Gastrocnemius medialis (tissue), 4 donors: ENCODE measurements around the gene VPS26C. TPM values are rescaled to one million over a fixed set of nuclear protein-coding genes. Genes with fewer than 3 reads are reported as not detected.

Experiments
- ATAC-seq, 2 donors: fragments of 150-250 bp; one replicate each; pipeline ENCODE4 v1.9.1; 2016
- DNase-seq, 2 donors: peaks; one replicate each; pipeline ENCODE4 v3.0.0-alpha.2; 2019
- H3K27ac ChIP-seq, 4 donors: fragments of 200-600 bp; sonication (generic); 1 replicate in 1 of 4; 2 replicates in 3 of 4; pipeline ENCODE4 v1.5.1; 2016 to 2018; ENCODE audit warnings: mild to moderate bottlenecking in 2 of 4, moderate library complexity in 1 of 4
- H3K27me3 ChIP-seq, 3 donors: fragments of 200-600 bp; sonication (generic) in 2 of 3; 1 replicate in 1 of 3; 2 replicates in 2 of 3; pipeline versions ENCODE4 v1.5.1 to v1.6.0; 2016 to 2019; ENCODE audit warnings: mild to moderate bottlenecking in 1 of 3, moderate library complexity in 1 of 3
- H3K36me3 ChIP-seq, 2 donors: fragments of 200-600 bp; sonication (generic) in 1 of 2; one replicate each; pipeline ENCODE4 v1.5.1; 2017 to 2018
- H3K4me1 ChIP-seq, 2 donors: fragments of 200-600 bp; sonication (generic) in 1 of 2; one replicate each; pipeline ENCODE4 v1.5.1; 2016 to 2017; ENCODE audit warnings: mild to moderate bottlenecking in 2 of 2
- H3K4me3 ChIP-seq, 4 donors: fragments of 200-600 bp; sonication (generic) in 3 of 4; 1 replicate in 1 of 4; 2 replicates in 3 of 4; pipeline ENCODE4 v1.5.1; 2016 to 2019; ENCODE audit warnings: mild to moderate bottlenecking in 2 of 4
- H3K9me3 ChIP-seq, 3 donors: fragments of 200-600 bp; sonication (generic) in 2 of 3; 1 replicate in 1 of 3; 2 replicates in 2 of 3; pipeline ENCODE4 v1.5.1; 2016 to 2019
- CTCF ChIP-seq, 5 experiments: fragments of 450-650 bp in 3 of 5; fragments of 200-600 bp in 2 of 5; sonication (generic) in 2 of 5; IDR thresholded peaks in 4 of 5; conservative IDR thresholded peaks in 1 of 5; 1 replicate in 4 of 5; 2 replicates in 1 of 5; pipeline ENCODE4 v1.5.1; 2016 to 2019; ENCODE audit warnings: antibody characterized with exemption in 5 of 5, mild to moderate bottlenecking in 3 of 5, moderate library complexity in 3 of 5
- POLR2A ChIP-seq, 2 donors: fragments of 450-650 bp; IDR thresholded peaks; one replicate each; pipeline ENCODE4 v1.6.1; 2017; ENCODE audit warnings: antibody characterized with exemption in 2 of 2, mild to moderate bottlenecking in 2 of 2, moderate library complexity in 2 of 2
- in situ Hi-C, 4 donors: fragments of 200-750 bp; cut with MboI; loops; one replicate each; pipeline versions ENCODE4 v1.15.0 to v1.8.0; 2017; ENCODE audit warnings: low sequenced_read_pairs in 4 of 4
- intact Hi-C: fragments of 100-400 bp; cut with DNase I; formaldehyde crosslinking; loops from one replicate; pipeline ENCODE4 v1.15.1; 2023; ENCODE audit warnings: low total_unique reads
- total RNA-seq, 4 donors: library from RNA; depleted of rRNA; stranded (reverse); fragments of >200 nt; gene quantifications; one replicate each; pipeline versions ENCODE4 v1.1.0 to v1.2.3, GENCODE V29; 2016

VPS26C gene
- total RNA-seq, 4 donors from 2014 or later = 57.6 to 82.7 (median 75.4) TPM

- Histone ChIP-seq H3K4me1 (no peaks in the 10 kb centered on the region), H3K9me3 (no peaks in the 10 kb centered on the region), H3K27ac (no peak overlapping the region), H3K36me3 (peaks cover 0 to 77% of the 10 kb centered on the region in 2 donors), H3K4me3 (no peak overlapping the region), H3K27me3 (no peaks in the 10 kb centered on the region)
- intact Hi-C loops = no loop called here
- DNase-seq = no peak
- no peak for ATAC-seq
- in situ Hi-C loops = no loop called here
- TF ChIP-seq CTCF (IDR thresholded peaks at IDR 0.05 in 4 of 5, conservative IDR thresholded peaks at IDR 0.05 in 1 of 5) = no peak
- no peak for TF ChIP-seq POLR2A (IDR thresholded peaks at IDR 0.05)
Measured at GRCh38 chr21:37230632-37231248, 36.4 kb downstream of the VPS26C start.

GRCh38 chr21:37228003-37228400 is 39.1 kb downstream of the VPS26C start:
- Histone ChIP-seq H3K4me1 (no peaks in the 10 kb centered on the region), H3K9me3 (no peaks in the 10 kb centered on the region), H3K27me3 (no peaks in the 10 kb centered on the region), H3K36me3 (peaks cover 0 to 97% of the 10 kb centered on the region in 2 donors), H3K27ac (no peak overlapping the region), H3K4me3 (no peak overlapping the region)
- in situ Hi-C loops = no loop called here
- ATAC-seq (no peak), DNase-seq (no peak)
- TF ChIP-seq POLR2A (IDR thresholded peaks at IDR 0.05) (no peak), CTCF (IDR thresholded peaks at IDR 0.05 in 4 of 5, conservative IDR thresholded peaks at IDR 0.05 in 1 of 5) (no peak)
- intact Hi-C loops = no loop called here

- intact Hi-C loops = no loop called here
- Histone ChIP-seq H3K27ac (no peak overlapping the region), H3K27me3 (no peaks in the 10 kb centered on the region), H3K4me1 (no peaks in the 10 kb centered on the region), H3K36me3 (peaks cover 0 to 90% of the 10 kb centered on the region in 2 donors), H3K9me3 (no peaks in the 10 kb centered on the region), H3K4me3 (no peak overlapping the region)
- TF ChIP-seq CTCF (IDR thresholded peaks at IDR 0.05 in 4 of 5, conservative IDR thresholded peaks at IDR 0.05 in 1 of 5) (no peak), POLR2A (IDR thresholded peaks at IDR 0.05) (no peak)
- in situ Hi-C loops = no loop called here
- DNase-seq (no peak), ATAC-seq (no peak)
Measured at GRCh38 chr21:37227071-37228002, 39.8 kb downstream of the VPS26C start.

- Histone ChIP-seq H3K4me3 (no peak overlapping the region), H3K4me1 (peaks cover 3 to 4% of the 10 kb centered on the region in 2 donors), H3K27me3 (no peaks in the 10 kb centered on the region), H3K27ac (no peak overlapping the region), H3K9me3 (no peaks in the 10 kb centered on the region), H3K36me3 (peaks cover 0 to 80% of the 10 kb centered on the region in 2 donors)
- DNase-seq (no peak), ATAC-seq (no peak)
- TF ChIP-seq CTCF (IDR thresholded peaks at IDR 0.05 in 4 of 5, conservative IDR thresholded peaks at IDR 0.05 in 1 of 5) (no peak), POLR2A (IDR thresholded peaks at IDR 0.05) (no peak)
- intact Hi-C loops (no loop called here), in situ Hi-C loops (no loop called here)
Measured at GRCh38 chr21:37226041-37226920, 40.9 kb downstream of the VPS26C start.
